ENCODE results near the gene SPATA6. TPM values are rescaled to one million over a fixed set of nuclear protein-coding genes. Genes with fewer than 3 reads are reported as not detected.

The SPATA6 gene
- total and polyA plus RNA-seq, 3 donors from 2014 or later: 44.5 to 268 (median 138) TPM

DNA sequence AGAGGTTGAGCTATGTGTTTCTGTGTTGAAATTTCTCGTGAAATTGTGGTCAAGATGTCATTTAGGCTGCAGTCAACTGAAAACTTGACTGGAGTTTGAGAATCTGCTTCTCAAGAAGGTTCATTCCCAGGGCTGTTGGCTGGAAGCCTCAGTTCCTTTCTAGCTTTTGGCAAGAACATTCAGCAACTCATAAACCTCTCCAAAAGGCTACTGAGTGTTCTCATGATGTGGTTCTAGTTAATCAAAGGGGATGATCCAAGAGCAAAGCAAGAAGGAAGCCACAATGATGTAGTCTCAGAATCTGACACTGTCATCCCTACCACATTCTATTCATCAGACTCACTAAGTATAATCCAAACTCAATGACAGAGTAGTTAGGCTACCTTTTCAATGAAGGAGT lies 66.6 kb downstream of the SPATA6 start:
- Histone ChIP-seq H3K27me3 (no peaks in the 10 kb centered on the region), H3K9me3 (no peaks in the 10 kb centered on the region), H3K4me3 (no peak overlapping the region), H3K36me3 (ENCODE audit: low read depth, missing control alignments) (no peaks in the 10 kb centered on the region), H3K4me1 (no peaks in the 10 kb centered on the region), H3K27ac (no peak overlapping the region)
- DNase-seq: peak; percentile 24
- intact Hi-C loops (cut with DNase I; ENCODE audit: low total_unique reads): no loop called here
- 44 to 47% methylated on average over 1 of the region's 1 CpG for WGBS, 2 donors
- no peak for TF ChIP-seq POLR2A (IDR thresholded peaks at IDR 0.05)
- TF ChIP-seq, protein P1, sequence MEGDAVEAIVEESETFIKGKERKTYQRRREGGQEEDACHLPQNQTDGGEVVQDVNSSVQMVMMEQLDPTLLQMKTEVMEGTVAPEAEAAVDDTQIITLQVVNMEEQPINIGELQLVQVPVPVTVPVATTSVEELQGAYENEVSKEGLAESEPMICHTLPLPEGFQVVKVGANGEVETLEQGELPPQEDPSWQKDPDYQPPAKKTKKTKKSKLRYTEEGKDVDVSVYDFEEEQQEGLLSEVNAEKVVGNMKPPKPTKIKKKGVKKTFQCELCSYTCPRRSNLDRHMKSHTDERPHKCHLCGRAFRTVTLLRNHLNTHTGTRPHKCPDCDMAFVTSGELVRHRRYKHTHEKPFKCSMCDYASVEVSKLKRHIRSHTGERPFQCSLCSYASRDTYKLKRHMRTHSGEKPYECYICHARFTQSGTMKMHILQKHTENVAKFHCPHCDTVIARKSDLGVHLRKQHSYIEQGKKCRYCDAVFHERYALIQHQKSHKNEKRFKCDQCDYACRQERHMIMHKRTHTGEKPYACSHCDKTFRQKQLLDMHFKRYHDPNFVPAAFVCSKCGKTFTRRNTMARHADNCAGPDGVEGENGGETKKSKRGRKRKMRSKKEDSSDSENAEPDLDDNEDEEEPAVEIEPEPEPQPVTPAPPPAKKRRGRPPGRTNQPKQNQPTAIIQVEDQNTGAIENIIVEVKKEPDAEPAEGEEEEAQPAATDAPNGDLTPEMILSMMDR (IDR thresholded peaks at IDR 0.05): no peak

DNA sequence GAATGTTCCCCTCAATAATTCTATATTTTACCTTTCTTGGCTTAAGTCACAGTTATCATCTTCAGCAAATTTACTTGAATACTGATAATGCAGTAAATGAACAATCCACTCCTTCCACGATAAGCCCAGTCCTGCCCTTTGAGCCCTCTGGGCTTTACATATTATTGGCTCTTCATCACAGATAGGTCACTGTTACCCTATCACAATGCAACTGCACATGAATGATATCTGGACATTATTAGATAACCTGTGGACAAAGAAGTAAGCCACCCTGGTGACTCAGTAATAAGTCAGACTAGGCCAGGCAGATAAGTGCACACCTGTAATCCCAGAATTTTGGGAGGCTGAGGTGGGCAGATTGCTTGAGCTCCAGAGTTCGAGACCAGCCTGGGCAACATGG lies 69.4 kb downstream of the SPATA6 start:
- H3K36me3 ChIP-seq (ENCODE audit: low read depth, missing control alignments): no peaks in the 10 kb centered on the region
- TF ChIP-seq, protein P1 (IDR thresholded peaks at IDR 0.05): no peak
- TF ChIP-seq POLR2A (IDR thresholded peaks at IDR 0.05): no peak
- no peak for DNase-seq
- H3K4me1 ChIP-seq: no peaks in the 10 kb centered on the region
- H3K27ac ChIP-seq: no peak overlapping the region
- H3K9me3 ChIP-seq: no peaks in the 10 kb centered on the region
- intact Hi-C loops (cut with DNase I; ENCODE audit: low total_unique reads): no loop called here
- H3K4me3 ChIP-seq: no peak overlapping the region
- H3K27me3 ChIP-seq: no peaks in the 10 kb centered on the region
- 81 to 84% methylated on average over 2 of the region's 2 CpGs for WGBS, 2 donors

DNA sequence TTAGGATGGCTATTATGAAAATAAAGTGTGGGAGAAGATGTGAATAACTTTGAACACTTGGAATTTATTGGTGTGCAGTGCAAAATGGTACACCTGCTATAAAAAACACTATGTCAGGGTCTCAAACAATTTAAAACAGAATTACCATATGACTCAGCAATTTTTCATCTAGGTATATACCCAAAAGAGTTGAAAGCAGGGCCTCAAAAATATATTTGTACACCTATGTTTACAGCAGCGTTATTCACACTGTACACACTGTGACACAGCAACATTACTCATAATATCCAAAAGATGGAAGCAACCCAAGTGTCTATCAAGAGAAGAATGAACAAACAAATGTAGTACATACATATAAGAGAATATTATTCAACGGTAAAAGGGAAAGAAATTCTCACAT lies 75.8 kb downstream of the SPATA6 start:
- Histone ChIP-seq H3K36me3 (ENCODE audit: low read depth, missing control alignments) (no peaks in the 10 kb centered on the region), H3K4me1 (no peaks in the 10 kb centered on the region), H3K4me3 (no peak overlapping the region), H3K27me3 (no peaks in the 10 kb centered on the region), H3K9me3 (no peaks in the 10 kb centered on the region), H3K27ac (no peak overlapping the region)
- intact Hi-C loops (cut with DNase I; ENCODE audit: low total_unique reads): no loop called here
- 95 to 98% methylated on average over 2 of the region's 2 CpGs for WGBS, 2 donors
- DNase-seq: no peak
- no peak for TF ChIP-seq POLR2A (IDR thresholded peaks at IDR 0.05)
- TF ChIP-seq, protein P1 (IDR thresholded peaks at IDR 0.05): no peak

DNA sequence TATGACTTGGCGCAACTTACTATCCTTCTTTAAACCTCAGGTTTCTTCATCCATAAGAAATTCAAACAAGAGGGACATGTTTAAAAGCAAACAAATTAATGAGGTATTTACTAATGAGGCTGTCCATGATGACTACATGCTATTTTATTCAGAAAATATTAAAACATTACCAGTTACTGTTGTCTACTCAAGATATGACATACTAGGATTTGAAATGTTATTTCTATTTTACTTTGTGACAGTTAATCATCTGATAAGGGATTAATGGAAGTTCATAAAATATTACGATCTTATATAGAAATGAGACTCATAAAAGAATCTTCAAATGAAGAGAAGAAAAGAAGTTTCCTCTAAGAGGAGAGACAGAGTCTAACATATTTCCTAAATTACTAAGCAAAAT lies 80.1 kb downstream of the SPATA6 start:
- no peaks in the 10 kb centered on the region for H3K27me3 ChIP-seq
- 93 to 97% methylated on average over 2 of the region's 2 CpGs for WGBS, 2 donors
- no peaks in the 10 kb centered on the region for H3K4me1 ChIP-seq
- no peaks in the 10 kb centered on the region for H3K36me3 ChIP-seq (ENCODE audit: low read depth, missing control alignments)
- TF ChIP-seq POLR2A (IDR thresholded peaks at IDR 0.05): no peak
- TF ChIP-seq, protein P1 (IDR thresholded peaks at IDR 0.05): no peak
- H3K9me3 ChIP-seq: no peaks in the 10 kb centered on the region
- no peak for DNase-seq
- H3K27ac ChIP-seq: no peak overlapping the region
- intact Hi-C loops (cut with DNase I; ENCODE audit: low total_unique reads): no loop called here
- H3K4me3 ChIP-seq: no peak overlapping the region

DNA sequence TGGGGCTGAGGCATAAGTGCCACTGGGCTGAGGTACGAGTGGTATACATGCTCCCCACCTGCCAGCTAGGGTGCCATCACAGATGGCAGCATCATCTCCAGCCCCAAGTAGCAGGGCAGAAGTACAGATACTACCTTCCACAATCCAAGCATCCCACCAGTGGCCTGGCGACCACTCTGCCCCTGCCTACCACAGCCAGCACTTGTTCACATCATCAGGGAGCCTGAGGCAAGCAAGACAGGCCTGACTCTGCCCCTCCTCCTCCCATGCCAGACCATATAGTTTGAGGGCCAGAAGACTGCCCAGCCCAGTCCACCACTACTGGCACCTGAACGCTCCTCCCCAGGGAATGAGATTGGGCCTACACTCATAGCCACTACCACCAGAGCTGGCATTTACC lies 84.6 kb downstream of the SPATA6 start:
- intact Hi-C loops (cut with DNase I; ENCODE audit: low total_unique reads): no loop called here
- Histone ChIP-seq H3K27ac (no peak overlapping the region), H3K36me3 (ENCODE audit: low read depth, missing control alignments) (no peaks in the 10 kb centered on the region), H3K27me3 (no peaks in the 10 kb centered on the region), H3K4me1 (no peaks in the 10 kb centered on the region), H3K9me3 (no peaks in the 10 kb centered on the region), H3K4me3 (no peak overlapping the region)
- WGBS, 2 donors: 80 to 100% methylated on average over 2 to 3 of the region's 3 CpGs
- TF ChIP-seq, protein P1 (IDR thresholded peaks at IDR 0.05): no peak
- no peak for TF ChIP-seq POLR2A (IDR thresholded peaks at IDR 0.05)
- no peak for DNase-seq

Data from testis (tissue), 3 donors.